ENCODE measurements around the gene SAP30.

Gene SAP30

GRCh38 chr4:173370477-173371291 is at the start of gene SAP30:
TSS of gene SAP30 (plus strand) at chr4:173370954. CDS start at chr4:173371183, 229 bp downstream.
- DNase-seq: peak; percentile 89 to 95

GRCh38 chr4:173325007-173325736 is 45.6 kb upstream of the SAP30 start:
- DNase-seq: no peak

DNA sequence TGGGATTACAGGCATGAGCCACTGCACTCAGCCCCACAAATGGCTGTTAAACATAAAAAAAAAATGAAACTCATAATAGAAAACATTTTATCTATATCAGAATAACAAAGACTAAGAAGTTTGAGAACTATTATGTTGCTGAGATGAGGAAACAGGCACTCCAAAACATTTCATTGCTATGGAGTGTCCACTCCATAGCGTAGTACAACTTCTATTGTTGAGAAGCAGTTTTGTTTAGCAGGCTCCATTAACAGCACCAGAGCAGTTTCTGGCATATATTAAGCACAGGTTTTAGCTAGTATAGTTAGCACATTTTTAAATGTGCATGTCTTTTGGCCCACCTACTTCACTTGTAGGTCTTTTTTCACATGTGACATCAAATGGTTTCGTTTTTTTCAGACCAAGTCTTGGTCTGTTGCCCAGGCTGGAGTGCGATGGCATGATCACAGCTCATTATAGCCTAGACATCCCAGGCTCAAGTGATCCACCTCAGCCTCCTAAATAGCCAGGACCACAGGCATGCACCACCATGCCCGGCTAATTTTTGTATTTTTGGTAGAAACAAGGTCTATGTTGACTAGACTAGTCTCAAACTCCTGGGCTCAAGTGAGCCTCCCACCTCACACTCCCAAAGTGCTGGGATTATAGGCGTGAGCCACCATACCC is 42.4 kb upstream of the SAP30 start:
- DNase-seq: no peak

GRCh38 chr4:173330590-173330989 is 40.2 kb upstream of the SAP30 start:
- DNase-seq: no peak

- peak; percentile 76 to 87 for DNase-seq
These were observed 38.7 kb upstream of the SAP30 start for GRCh38 chr4:173332021-173332487.

GRCh38 chr4:173332963-173333657 is 37.6 kb upstream of the SAP30 start:
- DNase-seq: peak in 1 of 2 experiments; percentile 39

DNA sequence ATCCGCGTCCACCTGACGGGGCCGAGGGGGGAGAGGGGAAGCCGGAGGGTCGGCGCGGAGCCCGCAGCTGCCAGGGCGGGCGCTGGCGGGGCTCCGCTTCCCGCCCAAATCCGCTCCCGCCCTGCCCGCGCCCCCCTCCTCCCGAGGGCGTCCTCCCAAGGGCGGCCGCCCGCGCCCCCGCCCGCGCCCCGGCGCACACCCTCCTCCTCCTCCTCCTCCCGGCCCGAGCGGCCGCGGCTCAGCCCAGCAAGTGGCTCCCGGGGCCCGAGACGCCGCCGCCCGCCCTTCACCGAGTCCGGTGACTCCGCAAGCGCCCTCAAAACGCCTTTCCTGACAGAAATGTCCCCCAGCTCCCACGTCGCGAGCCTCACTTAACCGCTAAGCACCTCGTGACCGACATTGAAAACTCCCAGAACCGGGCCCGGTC is 37.1 kb upstream of the SAP30 start:
- peak in 1 of 2 experiments; percentile 39 for DNase-seq

DNA sequence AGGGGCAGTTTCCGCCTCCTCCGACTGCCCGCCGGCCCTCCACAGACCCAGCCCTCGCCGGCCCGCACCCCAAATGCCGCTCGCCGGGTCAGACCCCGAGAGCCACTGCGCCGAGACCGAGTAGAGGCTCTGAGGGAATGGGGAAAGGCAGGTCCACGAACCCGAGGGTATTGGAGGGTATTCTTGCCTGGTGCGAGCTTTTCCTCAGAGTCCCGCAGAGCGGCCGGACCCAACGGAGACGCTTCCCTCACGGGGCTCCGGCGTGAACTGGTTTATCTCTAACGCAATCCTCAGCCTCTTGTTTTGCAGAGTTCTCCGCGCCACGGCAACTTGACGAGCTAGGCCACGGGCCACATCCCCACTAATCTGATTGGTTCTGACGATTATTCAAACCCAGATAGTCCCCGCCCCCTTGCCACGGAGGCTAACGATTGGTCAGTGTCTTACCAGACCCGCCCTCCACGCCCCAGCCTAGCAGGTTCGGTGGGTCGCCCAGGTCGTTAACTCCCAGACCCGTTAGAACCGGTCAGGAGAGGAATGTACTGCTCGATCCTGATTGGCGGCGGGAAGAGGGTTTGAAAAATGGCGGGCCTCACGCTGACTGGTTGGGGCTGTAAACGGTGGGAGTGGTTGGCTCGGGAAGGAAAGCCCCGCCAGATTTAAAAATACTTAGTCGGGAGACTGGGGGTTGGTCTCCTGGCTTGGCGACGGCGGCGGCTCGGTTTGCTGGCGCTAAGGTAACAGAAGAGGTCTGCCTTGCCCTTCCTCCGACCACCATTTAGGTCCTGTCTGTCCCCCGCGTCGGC is 36.5 kb upstream of the SAP30 start, which contains the start of gene HMGB2:
Gene HMGB2, minus strand, starts transcription at position 274 of the 806 bp plus-strand sequence. CDS start 709 bp downstream, outside the sequence.
- DNase-seq: peak; percentile 98 to 99

- DNase-seq: peak; percentile 60 to 70
These were observed 35.6 kb upstream of the SAP30 start for GRCh38 chr4:173334891-173335752.

- DNase-seq: no peak
These were observed 33.3 kb upstream of the SAP30 start for GRCh38 chr4:173337463-173337862.

DNA sequence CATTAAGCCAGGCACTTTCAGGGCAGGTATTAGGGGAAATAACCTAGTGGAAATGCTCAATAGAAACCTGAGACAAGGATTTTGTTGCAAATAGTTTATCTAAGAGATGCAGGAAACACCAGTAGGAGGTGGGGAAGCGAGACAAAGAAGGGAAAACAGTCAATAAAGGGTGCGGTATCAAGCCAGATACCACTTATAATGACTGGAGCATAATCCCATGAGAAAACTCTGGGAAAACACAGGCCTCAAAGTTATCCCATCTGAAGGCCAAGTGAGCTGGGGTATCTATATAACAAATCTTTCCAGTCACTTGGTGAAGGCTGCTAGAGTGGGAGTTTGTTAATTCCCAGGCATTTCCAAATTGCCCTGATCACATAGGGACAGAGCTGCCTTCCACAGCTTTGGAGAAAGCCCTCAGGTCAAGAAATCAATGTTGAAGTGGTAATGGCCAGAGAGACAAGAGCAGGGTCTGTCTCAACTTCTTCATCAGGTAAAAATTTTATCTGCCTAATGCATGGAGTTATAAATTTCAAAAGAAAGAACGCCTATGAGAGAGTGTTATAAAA is 26.8 kb upstream of the SAP30 start:
- no peak for DNase-seq

GRCh38 chr4:173345648-173346047 is 25.1 kb upstream of the SAP30 start:
- peak in 1 of 2 experiments; percentile 13 for DNase-seq

DNA sequence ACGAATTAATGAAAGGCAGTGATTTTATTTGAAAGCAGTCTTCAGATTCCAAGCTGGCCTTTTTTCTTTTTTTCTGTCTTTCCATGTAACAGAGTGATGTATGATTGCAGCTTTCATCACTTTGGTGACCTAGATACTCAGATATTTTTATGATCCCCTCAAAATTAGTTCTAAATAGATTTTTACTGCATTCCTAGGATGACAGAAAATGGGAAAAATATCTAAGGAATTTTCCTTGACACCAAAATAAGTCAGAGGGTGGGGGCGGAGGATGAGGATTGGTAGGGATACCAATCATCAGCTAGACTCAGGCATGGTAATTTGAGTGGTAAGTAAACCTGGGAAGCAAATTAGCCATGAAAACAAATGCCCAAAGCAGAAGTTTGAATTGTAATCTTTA is 24.7 kb upstream of the SAP30 start:
- DNase-seq: no peak

DNA sequence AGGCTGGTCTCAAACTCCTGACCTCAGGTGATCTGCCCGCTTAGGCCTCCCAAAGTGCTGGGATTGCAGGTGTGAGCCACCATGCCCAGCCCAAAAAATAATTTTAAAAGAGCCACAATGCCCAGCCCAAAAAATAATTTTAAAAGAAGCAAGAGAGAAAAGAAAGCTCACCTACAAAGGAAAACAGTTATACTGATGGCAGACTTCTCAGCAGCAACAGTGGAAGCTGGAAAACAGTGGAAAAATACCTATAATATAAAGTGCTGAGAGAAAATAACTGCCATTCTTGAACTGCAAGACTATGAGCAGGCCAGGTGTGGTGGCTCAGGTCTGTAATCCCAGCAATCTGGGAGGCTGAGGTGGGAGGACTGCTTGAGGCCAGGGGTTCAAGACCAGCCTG is 23.3 kb upstream of the SAP30 start:
- no peak for DNase-seq

DNA sequence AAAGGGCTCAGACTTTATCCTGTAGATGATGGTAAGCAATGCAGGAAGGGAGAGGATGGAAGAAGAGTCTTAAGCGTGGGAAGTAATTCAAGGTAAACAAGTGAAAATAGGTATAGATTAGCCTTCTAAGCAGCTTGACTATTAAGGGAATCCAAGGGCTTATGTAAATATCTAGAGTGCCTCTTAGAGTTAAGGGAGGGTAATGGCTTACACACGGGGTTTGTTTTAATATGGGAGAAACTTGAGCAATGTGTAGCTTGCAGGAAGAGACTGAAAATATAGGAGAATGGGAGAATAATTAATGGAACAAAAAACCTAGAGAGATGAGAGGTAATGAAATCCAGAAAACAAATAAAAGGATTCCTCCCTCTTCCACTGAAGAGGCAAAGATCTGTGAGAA is 12.8 kb upstream of the SAP30 start:
- no peak for DNase-seq

- DNase-seq: peak; percentile 23 to 25
These were observed 10.1 kb upstream of the SAP30 start for GRCh38 chr4:173360587-173361221.

DNA sequence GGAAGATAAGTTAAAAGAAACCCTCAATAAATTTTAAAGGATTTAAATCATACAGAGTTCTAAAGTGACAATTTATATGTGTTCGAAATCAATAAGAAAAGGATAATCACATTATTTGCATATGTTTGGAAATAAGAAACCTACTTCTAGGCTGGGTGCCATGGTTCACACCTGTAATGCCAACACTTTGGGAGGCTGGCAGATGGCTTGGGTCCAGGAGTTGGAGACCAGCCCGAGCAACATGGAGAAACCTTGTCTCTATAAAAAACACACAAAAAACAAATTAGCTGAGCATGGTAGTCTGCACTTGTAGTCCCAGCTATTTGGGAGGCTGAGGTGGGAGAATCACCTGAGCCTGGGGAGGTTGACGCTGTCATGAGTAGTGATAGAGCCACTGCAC is 8.1 kb upstream of the SAP30 start:
- DNase-seq: no peak

DNA sequence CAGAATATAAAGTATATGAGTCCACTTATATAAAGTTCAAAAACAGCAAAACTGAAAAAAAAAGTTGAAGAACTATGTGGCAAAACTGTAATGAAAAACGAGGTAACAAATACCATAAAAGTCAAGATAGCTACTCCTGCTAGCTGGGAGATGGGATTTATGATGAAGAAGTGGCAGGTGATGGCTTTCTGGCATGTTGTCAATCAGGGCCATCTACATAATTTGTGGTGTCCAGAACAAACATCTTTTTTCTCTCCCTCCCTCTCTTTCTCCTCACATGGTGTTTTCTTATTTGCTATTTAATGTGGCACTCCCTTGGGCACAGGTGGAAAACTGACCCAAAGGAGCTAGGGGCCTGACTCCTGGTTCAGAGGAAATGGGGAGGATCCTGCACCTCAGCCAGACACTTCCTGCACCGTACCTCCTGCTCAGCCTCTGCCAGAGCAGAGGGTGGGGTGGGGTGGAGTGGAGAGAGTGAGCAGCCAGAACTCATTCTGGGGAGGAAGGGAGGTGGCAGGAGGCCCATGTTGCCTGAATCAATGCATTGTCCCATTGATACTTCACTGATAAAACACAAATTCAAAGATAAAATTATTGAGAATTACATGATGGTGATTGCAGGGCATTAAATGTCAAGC is 5.3 kb upstream of the SAP30 start:
- DNase-seq: no peak

DNA sequence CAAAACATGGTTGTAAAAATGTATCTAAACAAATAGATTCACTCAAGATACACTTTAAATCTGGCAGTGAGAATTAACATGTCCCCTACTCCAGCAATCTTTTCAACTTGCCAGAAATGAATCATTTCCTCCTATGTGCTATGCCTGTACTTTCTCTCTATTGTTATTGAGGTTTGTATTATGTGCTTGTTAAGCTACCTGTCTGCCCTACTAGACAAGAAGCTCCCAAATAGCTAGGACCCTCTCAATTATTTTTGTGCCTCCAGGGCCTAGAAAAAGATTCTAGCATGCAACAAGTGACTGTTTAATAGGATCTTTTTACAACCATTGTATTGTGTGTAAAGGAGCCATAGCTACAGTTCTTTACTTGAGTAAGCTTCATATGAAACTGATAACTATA is 3.5 kb upstream of the SAP30 start:
- DNase-seq: no peak

Data from AML-193 (cell line).